GM23248 (cell line): ENCODE results near the gene PDE6D.

ENCODE experiments used
- EZH2 ChIP-seq: fragments of 200-600 bp; sonication (generic); IDR thresholded peaks from 2 replicates; pipeline ENCODE4 v1.6.1; 2018; ENCODE audit warnings: antibody characterized with exemption, mild to moderate bottlenecking; ENCODE audit not compliant: insufficient read depth, poor library complexity, severe bottlenecking
- EZH2phosphoT487 ChIP-seq: fragments of 200-600 bp; sonication (generic); IDR thresholded peaks from 2 replicates; pipeline ENCODE4 v1.6.1; 2018; ENCODE audit warnings: antibody characterized with exemption, moderate library complexity, mild to moderate bottlenecking, low read depth; ENCODE audit not compliant: insufficient read depth

DNA sequence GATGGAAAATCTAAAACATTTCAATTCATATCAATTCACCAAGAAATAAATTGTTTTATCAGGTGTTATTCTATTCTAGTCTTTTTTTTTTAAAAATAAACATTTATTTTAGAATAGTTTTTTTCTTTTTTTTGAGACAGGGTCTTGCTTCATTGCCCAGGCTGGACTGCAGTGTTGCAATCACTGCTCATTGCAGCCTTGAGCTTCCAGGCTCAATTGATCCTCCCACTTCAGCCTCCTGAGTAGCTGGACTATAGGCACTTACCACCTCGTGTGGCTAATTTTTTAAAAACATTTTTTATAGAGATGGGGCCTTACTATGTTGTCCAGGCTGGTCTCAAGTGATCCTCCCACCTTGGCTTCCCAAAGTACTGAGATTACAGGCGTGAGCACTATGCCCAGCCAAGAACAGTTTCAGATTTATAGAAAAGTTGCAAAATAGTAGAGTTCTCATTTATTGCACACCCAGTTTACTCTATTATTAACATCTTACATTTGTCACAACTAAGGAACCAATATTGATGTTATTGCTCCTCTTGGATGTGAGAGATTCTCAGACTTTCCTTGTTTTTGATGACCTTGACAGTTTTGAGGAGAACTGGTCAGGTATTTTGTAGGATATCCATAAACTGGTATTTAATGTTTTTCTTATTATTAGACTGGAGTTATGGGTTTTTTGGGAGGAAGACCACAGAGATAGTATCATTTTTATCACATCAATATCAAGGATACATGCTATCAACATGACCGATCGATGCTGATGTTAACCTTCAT is 29.9 kb downstream of the PDE6D start:
- TF ChIP-seq EZH2 (no peak), EZH2phosphoT487 (no peak)
